Neural progenitor cell (in vitro differentiated cells): ENCODE measurements around the gene KRTAP10-6. TPM values are rescaled to one million over a fixed set of nuclear protein-coding genes. Genes with fewer than 3 reads are reported as not detected.
A peak's percentile ranks its signal among the peaks of the same experiment; 100 is the strongest.

Experiments used
- DNase-seq: peaks from one replicate; pipeline ENCODE4 v3.0.0-alpha.2; 2016; ENCODE audit warnings: low spot score
- H2AFZ ChIP-seq: fragments of 200-600 bp; sonication (generic); replicated peaks from 2 replicates; pipeline ENCODE4 v1.6.1; 2016; ENCODE audit warnings: antibody characterized with exemption
- H3F3A ChIP-seq: fragments of 200-600 bp; sonication (generic); 2 replicates; pipeline ENCODE4 v1.6.1; 2016; ENCODE audit warnings: antibody characterized with exemption, low read depth
- H3K27ac ChIP-seq: fragments of 200-600 bp; sonication (generic); 2 replicates; pipeline ENCODE4 v1.5.1; 2016; ENCODE audit warnings: mild to moderate bottlenecking
- H3K27me3 ChIP-seq: fragments of 200-600 bp; sonication (generic); 2 replicates; pipeline ENCODE4 v1.6.1; 2016; ENCODE audit warnings: mild to moderate bottlenecking, moderate library complexity
- H3K36me3 ChIP-seq: fragments of 200-600 bp; sonication (generic); 2 replicates; pipeline ENCODE4 v1.5.1; 2016
- H3K4me1 ChIP-seq: fragments of 200-600 bp; sonication (generic); 2 replicates; pipeline ENCODE4 v1.6.1; 2016; ENCODE audit warnings: mixed run types
- H3K4me2 ChIP-seq: fragments of 200-600 bp; sonication (generic); 2 replicates; pipeline ENCODE4 v1.6.1; 2016
- H3K4me3 ChIP-seq: fragments of 200-600 bp; sonication (generic); 2 replicates; pipeline ENCODE4 v1.5.1; 2016
- H3K79me2 ChIP-seq: fragments of 200-600 bp; sonication (generic); 2 replicates; pipeline ENCODE4 v1.6.1; 2016; ENCODE audit warnings: low read depth
- H3K9ac ChIP-seq: fragments of 200-600 bp; sonication (generic); 2 replicates; pipeline ENCODE4 v1.6.1; 2016
- H3K9me3 ChIP-seq: fragments of 200-600 bp; sonication (generic); 2 replicates; pipeline ENCODE4 v1.5.1; 2016; ENCODE audit warnings: low read depth
- H4K20me1 ChIP-seq: fragments of 200-600 bp; sonication (generic); 2 replicates; pipeline ENCODE4 v1.6.1; 2016; ENCODE audit warnings: low read depth
- H3K27ac Mint-ChIP-seq: 3 replicates; pipeline ENCODE4 v1.8.0; 2021; ENCODE audit warnings: mixed read lengths
- H3K27me3 Mint-ChIP-seq: 2 replicates; pipeline ENCODE4 v1.8.0; 2022; ENCODE audit warnings: low read depth, mild to moderate bottlenecking, inconsistent platforms, moderate library complexity, mixed read lengths; ENCODE audit not compliant: insufficient read depth
- H3K36me3 Mint-ChIP-seq: 3 replicates; pipeline ENCODE4 v1.8.0; 2021; ENCODE audit warnings: mixed read lengths
- H3K4me1 Mint-ChIP-seq: 3 replicates; pipeline ENCODE4 v1.8.0; 2021; ENCODE audit warnings: mixed read lengths
- H3K4me3 Mint-ChIP-seq: 3 replicates; pipeline ENCODE4 v1.8.0; 2021; ENCODE audit warnings: mild to moderate bottlenecking, moderate library complexity, mixed read lengths
- H3K9me3 Mint-ChIP-seq: 3 replicates; pipeline ENCODE4 v1.8.0; 2020; ENCODE audit warnings: mixed read lengths
- CTCF ChIP-seq: fragments of 200-600 bp; sonication (generic); IDR thresholded peaks from 2 replicates; pipeline ENCODE4 v1.5.1; 2017; ENCODE audit warnings: antibody characterized with exemption, mild to moderate bottlenecking
- EZH2 ChIP-seq: fragments of 200-600 bp; sonication (generic); IDR thresholded peaks from 2 replicates; pipeline ENCODE4 v1.6.1; 2017; ENCODE audit warnings: antibody characterized with exemption, mild to moderate bottlenecking, moderate library complexity
- EZH2phosphoT487 ChIP-seq: fragments of 200-600 bp; sonication (generic); IDR thresholded peaks from 2 replicates; pipeline ENCODE4 v1.6.1; 2017; ENCODE audit warnings: antibody characterized with exemption
- total RNA-seq: library from RNA; depleted of rRNA; stranded (reverse); fragments of >200 nt; gene quantifications from 2 replicates; pipeline ENCODE4 v1.2.3, GENCODE V29; 2015; ENCODE audit warnings: low replicate concordance

KRTAP10-6 gene
- total RNA-seq, 1 donor from 2014 or later, result not detected

GRCh38 chr21:44617071-44617501 lies 24.8 kb upstream of the KRTAP10-6 start:
- Histone ChIP-seq H3K4me3 (no peak overlapping the region), H3K36me3 (no peaks in the 10 kb centered on the region), H3K79me2 (no peaks in the 10 kb centered on the region), H3K9me3 (no peaks in the 10 kb centered on the region), H3K4me2 (no peak overlapping the region), H3F3A (no peaks in the 10 kb centered on the region), H3K27ac (no peak overlapping the region), H3K9ac (no peak overlapping the region), H4K20me1 (no peaks in the 10 kb centered on the region), H3K4me1 (peaks cover 5% of the 10 kb centered on the region), H3K27me3 (no peaks in the 10 kb centered on the region), H2AFZ (peak overlapping the region; percentile 24)
- Mint-ChIP-seq H3K27me3 (peaks cover 2% of the 10 kb centered on the region), H3K4me3 (no peak overlapping the region), H3K27ac (no peak overlapping the region), H3K9me3 (peaks cover 34% of the 10 kb centered on the region), H3K4me1 (no peaks in the 10 kb centered on the region), H3K36me3 (no peaks in the 10 kb centered on the region)
- no peak for DNase-seq
- TF ChIP-seq EZH2 (no peak), EZH2phosphoT487 (no peak), CTCF (no peak)

GRCh38 chr21:44616591-44616926 lies 24.3 kb upstream of the KRTAP10-6 start:
- no peak overlapping the region for H2AFZ ChIP-seq
- TF ChIP-seq CTCF, result no peak
- TF ChIP-seq EZH2phosphoT487, result no peak
- TF ChIP-seq EZH2, result no peak
- H3K79me2 ChIP-seq, result no peaks in the 10 kb centered on the region
- H4K20me1 ChIP-seq, result no peaks in the 10 kb centered on the region
- peaks cover 2% of the 10 kb centered on the region for H3K27me3 Mint-ChIP-seq
- H3K4me3 ChIP-seq, result no peak overlapping the region
- no peaks in the 10 kb centered on the region for H3K27me3 ChIP-seq
- no peak overlapping the region for H3K4me3 Mint-ChIP-seq
- H3F3A ChIP-seq, result no peaks in the 10 kb centered on the region
- H3K36me3 Mint-ChIP-seq, result no peaks in the 10 kb centered on the region
- no peak overlapping the region for H3K4me2 ChIP-seq
- peaks cover 32% of the 10 kb centered on the region for H3K9me3 Mint-ChIP-seq
- H3K27ac ChIP-seq, result no peak overlapping the region
- H3K27ac Mint-ChIP-seq, result no peak overlapping the region
- DNase-seq, result no peak
- H3K9ac ChIP-seq, result no peak overlapping the region
- peaks cover 5% of the 10 kb centered on the region for H3K4me1 ChIP-seq
- H3K36me3 ChIP-seq, result no peaks in the 10 kb centered on the region
- no peaks in the 10 kb centered on the region for H3K9me3 ChIP-seq
- H3K4me1 Mint-ChIP-seq, result no peaks in the 10 kb centered on the region

GRCh38 chr21:44615911-44616590 lies 23.7 kb upstream of the KRTAP10-6 start:
- Histone ChIP-seq H2AFZ (no peak overlapping the region), H3K27me3 (no peaks in the 10 kb centered on the region), H4K20me1 (no peaks in the 10 kb centered on the region), H3K27ac (no peak overlapping the region), H3K79me2 (no peaks in the 10 kb centered on the region), H3F3A (no peaks in the 10 kb centered on the region), H3K4me2 (no peak overlapping the region), H3K4me3 (no peak overlapping the region), H3K9me3 (no peaks in the 10 kb centered on the region), H3K4me1 (peaks cover 5% of the 10 kb centered on the region), H3K9ac (no peak overlapping the region), H3K36me3 (no peaks in the 10 kb centered on the region)
- no peaks in the 10 kb centered on the region for H3K4me1 Mint-ChIP-seq
- H3K9me3 Mint-ChIP-seq, result peaks cover 36% of the 10 kb centered on the region
- DNase-seq, result no peak
- H3K27me3 Mint-ChIP-seq, result peaks cover 2% of the 10 kb centered on the region
- no peak overlapping the region for H3K27ac Mint-ChIP-seq
- TF ChIP-seq CTCF (no peak), EZH2 (no peak), EZH2phosphoT487 (no peak)
- no peak overlapping the region for H3K4me3 Mint-ChIP-seq
- no peaks in the 10 kb centered on the region for H3K36me3 Mint-ChIP-seq
